ENCODE measurements around the gene VCL.

- no peak for TF ChIP-seq SP1 (IDR thresholded peaks at IDR 0.05)
- no peak for TF ChIP-seq ELF4 (IDR thresholded peaks at IDR 0.05)
- TF ChIP-seq ARNT (IDR thresholded peaks at IDR 0.05): no peak
- no peak for TF ChIP-seq BHLHE40 (IDR thresholded peaks at IDR 0.05; ENCODE audit: borderline replicate concordance)
- no peak for TF ChIP-seq LEF1 (IDR thresholded peaks at IDR 0.05; ENCODE audit: borderline replicate concordance)
- TF ChIP-seq SUZ12 (IDR thresholded peaks at IDR 0.05): no peak
- TF ChIP-seq HDGF (IDR thresholded peaks at IDR 0.05; ENCODE audit: borderline replicate concordance): no peak
- TF ChIP-seq FOXK2 (IDR thresholded peaks at IDR 0.05): no peak
- no peak for TF ChIP-seq FOXM1 (IDR thresholded peaks at IDR 0.05; ENCODE audit: borderline replicate concordance)
- no peak for TF ChIP-seq L3MBTL2 (conservative IDR thresholded peaks at IDR 0.05)
Measured at GRCh38 chr10:74104996-74105395, 107.1 kb downstream of the VCL start.

Data from HEK293T (cell line).